GM13976 (cell line): ENCODE results near the gene COL4A3.
A peak's percentile ranks its signal among the peaks of the same experiment; 100 is the strongest.

Experiments
- DNase-seq: peaks from one replicate; pipeline ENCODE4 v3.0.0; 2012; ENCODE audit warnings: low spot score
- CTCF ChIP-seq: IDR thresholded peaks from 2 replicates; pipeline ENCODE4 v1.5.1; 2012; ENCODE audit warnings: borderline replicate concordance, mild to moderate bottlenecking; ENCODE audit not compliant: insufficient read depth; ENCODE audit errors: extremely low read depth, missing control alignments, control extremely low read depth
- in situ Hi-C: fragments of 300-500 bp; cut with MboI; formaldehyde crosslinking; loops from one replicate; pipeline ENCODE4 v1.12.0; 2022; ENCODE audit warnings: low sequenced_read_pairs, mixed read lengths, inconsistent platforms; ENCODE audit not compliant: unreplicated experiment

The COL4A3 gene

GRCh38 chr2:227163998-227164762 is at the start of gene COL4A3, which contains the start of gene COL4A4:
COL4A3 (plus strand) TSS chr2:227164624; CDS start chr2:227164727, 103 bp downstream.
COL4A4 (minus strand) TSS chr2:227164205; CDS start chr2:227147483, 16,722 bp downstream.
- TF ChIP-seq CTCF = no peak
- in situ Hi-C loops = no loop called here
- peak; percentile 76 for DNase-seq

GRCh38 chr2:227115761-227116160 is 48.7 kb upstream of the COL4A3 start:
- TF ChIP-seq CTCF = no peak
- no peak for DNase-seq
- in situ Hi-C loops = loop anchor here (25.0 kb wide), 2 partner anchors 303 to 1228 kb away; no protein-coding TSS in a partner anchor

GRCh38 chr2:227117027-227117426 is 47.4 kb upstream of the COL4A3 start:
- in situ Hi-C loops = loop anchor here (25.0 kb wide), 2 partner anchors 305 to 1230 kb away; no protein-coding TSS in a partner anchor
- no peak for TF ChIP-seq CTCF

GRCh38 chr2:227117852-227118251 is 46.6 kb upstream of the COL4A3 start:
- in situ Hi-C loops = loop anchor here (25.0 kb wide), 2 partner anchors 306 to 1231 kb away; no protein-coding TSS in a partner anchor
- no peak for DNase-seq
- TF ChIP-seq CTCF = no peak

More at GRCh38 chr2:227117027-227117426, 47.4 kb upstream of the COL4A3 start:
- DNase-seq = no peak

GRCh38 chr2:227118353-227118752 is 46.1 kb upstream of the COL4A3 start:
- TF ChIP-seq CTCF = no peak
- no peak for DNase-seq
- in situ Hi-C loops = loop anchor here (25.0 kb wide), 2 partner anchors 306 to 1231 kb away; no protein-coding TSS in a partner anchor

- TF ChIP-seq CTCF = no peak
- in situ Hi-C loops = loop anchor here (25.0 kb wide), 2 partner anchors 311 to 1236 kb away; no protein-coding TSS in a partner anchor
Observed at GRCh38 chr2:227123697-227124096, 40.7 kb upstream of the COL4A3 start.

More at GRCh38 chr2:227123697-227124096, 40.7 kb upstream of the COL4A3 start:
- DNase-seq = no peak
